GM21786 (cell line): ENCODE data around the gene TMPRSS15.

Experiments used
- ATAC-seq: cut with Tn5 transposase; IDR thresholded peaks from one replicate; pipeline ENCODE4 v1.9.1; 2021; ENCODE audit not compliant: unreplicated experiment

The TMPRSS15 gene

DNA sequence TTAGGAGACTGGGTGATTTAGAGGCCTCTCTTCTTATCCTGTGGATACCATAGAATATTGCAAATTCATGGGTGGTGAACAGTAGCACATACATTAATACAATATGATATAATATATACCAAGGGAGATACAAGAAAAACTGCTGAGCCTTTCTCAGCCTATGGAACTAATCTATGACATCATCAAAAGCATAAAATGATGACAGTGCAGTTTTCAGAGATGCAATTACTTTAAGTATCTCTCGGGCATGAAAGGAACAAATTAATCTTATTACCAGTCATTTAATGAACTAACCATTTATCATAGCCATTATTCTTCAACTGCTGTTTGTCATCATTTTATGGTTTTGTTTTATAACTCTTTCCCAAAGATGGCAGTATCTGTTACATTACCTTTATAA is 155.4 kb downstream of the TMPRSS15 start:
- no peak for ATAC-seq

DNA sequence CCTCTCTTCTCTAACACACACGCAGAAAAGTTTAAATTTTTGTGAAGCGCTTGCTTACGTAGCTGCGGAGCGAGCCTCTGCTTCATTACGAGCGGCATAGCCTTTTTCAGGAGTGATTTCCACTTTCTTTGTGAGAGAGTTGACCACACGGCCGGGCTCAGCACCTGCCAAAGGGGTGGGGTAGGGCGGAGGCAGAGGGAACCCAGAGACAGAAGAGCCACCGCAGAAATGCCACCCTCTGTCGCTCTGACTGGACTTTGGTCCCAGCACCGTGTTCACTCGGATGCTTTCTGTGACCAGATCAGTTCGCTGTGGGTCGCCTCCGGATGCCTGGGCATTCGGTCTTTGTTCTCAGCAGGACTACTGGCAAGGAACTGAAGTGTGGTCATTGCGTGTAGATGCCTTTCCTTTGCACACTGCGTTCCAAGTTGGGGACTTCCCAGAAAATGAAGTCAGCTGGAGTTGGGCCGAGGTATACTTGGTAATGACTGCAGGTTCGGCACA is 158.1 kb downstream of the TMPRSS15 start:
- ATAC-seq: no peak

DNA sequence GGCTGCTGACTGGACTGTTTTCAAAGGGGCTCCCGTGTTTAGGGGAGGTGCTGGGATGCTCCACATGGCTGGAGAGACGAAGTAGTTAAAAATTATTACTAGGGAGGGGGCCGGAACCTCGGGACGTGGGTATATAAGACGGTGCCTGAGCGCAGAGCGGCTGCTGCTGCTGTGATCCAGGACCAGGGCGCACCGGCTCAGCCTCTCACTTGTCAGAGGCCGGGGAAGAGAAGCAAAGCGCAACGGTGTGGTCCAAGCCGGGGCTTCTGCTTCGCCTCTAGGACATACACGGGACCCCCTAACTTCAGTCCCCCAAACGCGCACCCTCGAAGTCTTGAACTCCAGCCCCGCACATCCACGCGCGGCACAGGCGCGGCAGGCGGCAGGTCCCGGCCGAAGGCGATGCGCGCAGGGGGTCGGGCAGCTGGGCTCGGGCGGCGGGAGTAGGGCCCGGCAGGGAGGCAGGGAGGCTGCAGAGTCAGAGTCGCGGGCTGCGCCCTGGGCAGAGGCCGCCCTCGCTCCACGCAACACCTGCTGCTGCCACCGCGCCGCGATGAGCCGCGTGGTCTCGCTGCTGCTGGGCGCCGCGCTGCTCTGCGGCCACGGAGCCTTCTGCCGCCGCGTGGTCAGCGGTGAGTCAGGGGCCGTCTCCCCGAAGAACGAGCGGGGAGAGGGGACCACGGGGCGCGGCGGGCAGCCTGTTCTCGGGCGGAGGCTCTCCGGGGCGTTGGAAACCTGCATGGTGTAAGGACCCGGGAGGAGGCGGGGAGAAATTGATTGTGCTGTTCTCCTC is 158.7 kb downstream of the TMPRSS15 start, which contains the start of gene CHODL:
CHODL (plus strand) TSS at position 163 of the 793 bp plus-strand sequence; CDS start at position 554, 391 bp downstream.
- ATAC-seq: no peak

DNA sequence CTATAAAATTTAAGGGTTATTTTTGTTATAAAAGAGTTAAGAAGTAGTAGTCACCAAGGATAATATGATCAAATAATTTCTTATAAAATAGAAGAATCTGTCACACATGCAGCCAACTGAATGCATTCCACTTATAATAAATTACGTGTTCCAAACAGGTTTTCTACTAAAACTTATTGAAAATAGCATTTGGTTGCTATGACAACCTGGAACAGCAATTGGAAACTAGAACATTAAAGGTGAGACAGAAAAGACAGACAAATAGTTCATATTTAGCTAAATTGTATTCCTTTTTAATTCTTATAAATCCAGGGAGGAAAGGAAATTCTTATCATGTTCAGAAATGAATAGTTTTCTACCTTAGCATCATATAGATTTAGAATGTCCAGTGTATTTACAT is 168.0 kb downstream of the TMPRSS15 start:
- no peak for ATAC-seq

DNA sequence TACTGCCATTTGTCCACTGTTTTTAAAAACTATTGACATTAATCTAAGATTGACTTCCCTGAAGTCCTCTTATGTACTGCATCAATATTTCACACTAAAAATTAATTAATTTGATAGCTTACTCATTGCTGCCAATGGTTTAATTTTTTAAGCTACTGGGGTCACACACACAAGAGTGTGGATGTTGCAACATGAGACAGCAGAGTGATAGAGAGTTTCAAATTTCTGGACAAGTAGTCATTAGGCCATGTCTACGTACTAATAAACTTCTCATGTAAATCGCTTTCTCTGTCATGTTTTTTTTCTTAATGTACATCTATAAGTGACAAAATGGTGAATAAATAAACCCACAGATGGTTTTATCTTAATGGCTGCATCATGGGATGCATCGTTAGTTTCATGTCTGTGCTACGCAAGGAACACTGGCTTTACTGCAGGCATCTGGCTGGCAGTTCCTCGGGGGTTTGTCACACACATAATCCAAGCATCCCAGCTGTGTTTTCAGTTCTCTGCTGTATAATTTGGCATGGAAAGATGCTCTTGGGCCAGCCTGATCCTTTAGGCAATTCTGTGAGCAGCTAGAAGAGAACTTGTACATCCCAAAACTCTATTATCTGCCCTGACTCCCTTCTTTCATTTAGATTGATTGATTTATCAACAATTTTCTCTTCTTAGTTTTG is 175.4 kb downstream of the TMPRSS15 start:
- no peak for ATAC-seq

- no peak for ATAC-seq
Measured at GRCh38 chr21:18222346-18222745, 181.2 kb downstream of the TMPRSS15 start.

GRCh38 chr21:18220498-18220897 is 183.1 kb downstream of the TMPRSS15 start:
- ATAC-seq: no peak
